ENCODE data around the gene PAX2. TPM values are rescaled to one million over a fixed set of nuclear protein-coding genes. Genes with fewer than 3 reads are reported as not detected.

PAX2 gene
- total and polyA plus RNA-seq, 2 of the 13 experiments (the other 11 are each of a cell fraction or from before 2014, with no cell fraction given): not detected

- H3K36me3 ChIP-seq (replicated peaks in 1 of 2; ENCODE audit: control insufficient read depth in 1 of 2, insufficient read depth in 2 of 2, low read length in 2 of 2): no peaks in the 10 kb centered on the region
- no peak overlapping the region for H3K4me3 ChIP-seq (replicated peaks in 1 of 3; ENCODE audit: insufficient read depth in 1 of 3, low read depth in 2 of 3, low read length in 3 of 3)
- no peaks in the 10 kb centered on the region for H3K79me2 ChIP-seq (ENCODE audit: insufficient read depth, low read length)
- ChIA-PET CTCF (ENCODE audit: low intra/inter-chr PET ratio, low total read pairs) (no interaction called here), POLR2A (no interaction called here)
- H3K4me1 ChIP-seq (ENCODE audit: insufficient read depth, low read length): peaks cover 28% of the 10 kb centered on the region
- ATAC-seq: no peak
- peaks cover 23 to 98% of the 10 kb centered on the region in 2 experiments for H3K27me3 ChIP-seq (ENCODE audit: control insufficient read depth in 1 of 2, insufficient read depth in 2 of 2, low read length in 2 of 2)
- no peaks in the 10 kb centered on the region for H3K9me3 ChIP-seq (ENCODE audit: low read length)
- H4K20me1 ChIP-seq (ENCODE audit: insufficient read depth, low read length): peaks cover 4% of the 10 kb centered on the region; the same call in 1 of the 2 replicates
- FAIRE-seq: no peak
- H3K9ac ChIP-seq (ENCODE audit: insufficient read depth, low read depth, low read length): no peak overlapping the region
- intact Hi-C loops (cut with micrococcal nuclease; ENCODE audit: unreplicated experiment) (no loop called here), in situ Hi-C loops (cut with HindIII; ENCODE audit: extremely low pct_ligation_motif_present, low pct_unique_long_range_greater_than_20kb) (no loop called here)
- no peak overlapping the region for H3K4me2 ChIP-seq (ENCODE audit: low read depth, low read length)
- BruUV-seq (replicated peaks): no TSS peak
- no peak overlapping the region for H2AFZ ChIP-seq (ENCODE audit: low read length)
- TF ChIP-seq, protein P1, sequence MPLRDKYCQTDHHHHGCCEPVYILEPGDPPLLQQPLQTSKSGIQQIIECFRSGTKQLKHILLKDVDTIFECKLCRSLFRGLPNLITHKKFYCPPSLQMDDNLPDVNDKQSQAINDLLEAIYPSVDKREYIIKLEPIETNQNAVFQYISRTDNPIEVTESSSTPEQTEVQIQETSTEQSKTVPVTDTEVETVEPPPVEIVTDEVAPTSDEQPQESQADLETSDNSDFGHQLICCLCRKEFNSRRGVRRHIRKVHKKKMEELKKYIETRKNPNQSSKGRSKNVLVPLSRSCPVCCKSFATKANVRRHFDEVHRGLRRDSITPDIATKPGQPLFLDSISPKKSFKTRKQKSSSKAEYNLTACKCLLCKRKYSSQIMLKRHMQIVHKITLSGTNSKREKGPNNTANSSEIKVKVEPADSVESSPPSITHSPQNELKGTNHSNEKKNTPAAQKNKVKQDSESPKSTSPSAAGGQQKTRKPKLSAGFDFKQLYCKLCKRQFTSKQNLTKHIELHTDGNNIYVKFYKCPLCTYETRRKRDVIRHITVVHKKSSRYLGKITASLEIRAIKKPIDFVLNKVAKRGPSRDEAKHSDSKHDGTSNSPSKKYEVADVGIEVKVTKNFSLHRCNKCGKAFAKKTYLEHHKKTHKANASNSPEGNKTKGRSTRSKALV (CRISPR knock-in tag; IDR thresholded peaks at IDR 0.05): peak; percentile 53; the same call in 1 of the 2 replicates
- TF ChIP-seq, protein P2, sequence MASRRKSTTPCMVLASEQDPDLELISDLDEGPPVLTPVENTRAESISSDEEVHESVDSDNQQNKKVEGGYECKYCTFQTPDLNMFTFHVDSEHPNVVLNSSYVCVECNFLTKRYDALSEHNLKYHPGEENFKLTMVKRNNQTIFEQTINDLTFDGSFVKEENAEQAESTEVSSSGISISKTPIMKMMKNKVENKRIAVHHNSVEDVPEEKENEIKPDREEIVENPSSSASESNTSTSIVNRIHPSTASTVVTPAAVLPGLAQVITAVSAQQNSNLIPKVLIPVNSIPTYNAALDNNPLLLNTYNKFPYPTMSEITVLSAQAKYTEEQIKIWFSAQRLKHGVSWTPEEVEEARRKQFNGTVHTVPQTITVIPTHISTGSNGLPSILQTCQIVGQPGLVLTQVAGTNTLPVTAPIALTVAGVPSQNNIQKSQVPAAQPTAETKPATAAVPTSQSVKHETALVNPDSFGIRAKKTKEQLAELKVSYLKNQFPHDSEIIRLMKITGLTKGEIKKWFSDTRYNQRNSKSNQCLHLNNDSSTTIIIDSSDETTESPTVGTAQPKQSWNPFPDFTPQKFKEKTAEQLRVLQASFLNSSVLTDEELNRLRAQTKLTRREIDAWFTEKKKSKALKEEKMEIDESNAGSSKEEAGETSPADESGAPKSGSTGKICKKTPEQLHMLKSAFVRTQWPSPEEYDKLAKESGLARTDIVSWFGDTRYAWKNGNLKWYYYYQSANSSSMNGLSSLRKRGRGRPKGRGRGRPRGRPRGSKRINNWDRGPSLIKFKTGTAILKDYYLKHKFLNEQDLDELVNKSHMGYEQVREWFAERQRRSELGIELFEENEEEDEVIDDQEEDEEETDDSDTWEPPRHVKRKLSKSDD (CRISPR knock-in tag; IDR thresholded peaks at IDR 0.05; ENCODE audit: low read depth): no peak
- TF ChIP-seq MTF2 (CRISPR knock-in tag; IDR thresholded peaks at IDR 0.05; ENCODE audit: borderline replicate concordance): peak; percentile 69; the same call in 1 of the 2 replicates
- TF ChIP-seq, protein P3, sequence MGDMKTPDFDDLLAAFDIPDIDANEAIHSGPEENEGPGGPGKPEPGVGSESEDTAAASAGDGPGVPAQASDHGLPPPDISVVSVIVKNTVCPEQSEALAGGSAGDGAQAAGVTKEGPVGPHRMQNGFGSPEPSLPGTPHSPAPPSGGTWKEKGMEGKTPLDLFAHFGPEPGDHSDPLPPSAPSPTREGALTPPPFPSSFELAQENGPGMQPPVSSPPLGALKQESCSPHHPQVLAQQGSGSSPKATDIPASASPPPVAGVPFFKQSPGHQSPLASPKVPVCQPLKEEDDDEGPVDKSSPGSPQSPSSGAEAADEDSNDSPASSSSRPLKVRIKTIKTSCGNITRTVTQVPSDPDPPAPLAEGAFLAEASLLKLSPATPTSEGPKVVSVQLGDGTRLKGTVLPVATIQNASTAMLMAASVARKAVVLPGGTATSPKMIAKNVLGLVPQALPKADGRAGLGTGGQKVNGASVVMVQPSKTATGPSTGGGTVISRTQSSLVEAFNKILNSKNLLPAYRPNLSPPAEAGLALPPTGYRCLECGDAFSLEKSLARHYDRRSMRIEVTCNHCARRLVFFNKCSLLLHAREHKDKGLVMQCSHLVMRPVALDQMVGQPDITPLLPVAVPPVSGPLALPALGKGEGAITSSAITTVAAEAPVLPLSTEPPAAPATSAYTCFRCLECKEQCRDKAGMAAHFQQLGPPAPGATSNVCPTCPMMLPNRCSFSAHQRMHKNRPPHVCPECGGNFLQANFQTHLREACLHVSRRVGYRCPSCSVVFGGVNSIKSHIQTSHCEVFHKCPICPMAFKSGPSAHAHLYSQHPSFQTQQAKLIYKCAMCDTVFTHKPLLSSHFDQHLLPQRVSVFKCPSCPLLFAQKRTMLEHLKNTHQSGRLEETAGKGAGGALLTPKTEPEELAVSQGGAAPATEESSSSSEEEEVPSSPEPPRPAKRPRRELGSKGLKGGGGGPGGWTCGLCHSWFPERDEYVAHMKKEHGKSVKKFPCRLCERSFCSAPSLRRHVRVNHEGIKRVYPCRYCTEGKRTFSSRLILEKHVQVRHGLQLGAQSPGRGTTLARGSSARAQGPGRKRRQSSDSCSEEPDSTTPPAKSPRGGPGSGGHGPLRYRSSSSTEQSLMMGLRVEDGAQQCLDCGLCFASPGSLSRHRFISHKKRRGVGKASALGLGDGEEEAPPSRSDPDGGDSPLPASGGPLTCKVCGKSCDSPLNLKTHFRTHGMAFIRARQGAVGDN (CRISPR knock-in tag; IDR thresholded peaks at IDR 0.05): peak; percentile 18; the same call in 1 of the 2 replicates
- H3K27ac ChIP-seq (ENCODE audit: extremely low read length, insufficient read depth, low read length): no peak overlapping the region
- no peak for DNase-seq (ENCODE audit: low spot score)
- WGBS (ENCODE audit: low lambda C conversion rate): 10% methylated on average over 28 of the region's 73 CpGs
These were observed 9.8 kb upstream of the PAX2 start for GRCh38 chr10:100735337-100736143.

All from HepG2 (cell line).